ENCODE measurements around the gene UNC93A. TPM values are rescaled to one million over a fixed set of nuclear protein-coding genes. Genes with fewer than 3 reads are reported as not detected.

UNC93A gene
- total and polyA plus RNA-seq, 2 experiments from 2014 or later: 38.8 to 66.6 TPM

GRCh38 chr6:167298127-167298526, 7.0 kb downstream of the UNC93A start:
- no peaks in the 10 kb centered on the region for H4K20me1 ChIP-seq (ENCODE audit: insufficient read depth, poor library complexity, severe bottlenecking)
- no peak overlapping the region for H3K27ac ChIP-seq
- no peaks in the 10 kb centered on the region for H3K36me3 ChIP-seq (replicated peaks; ENCODE audit: insufficient read depth, low read depth)
- H3K4me2 ChIP-seq: no peak overlapping the region
- no peaks in the 10 kb centered on the region for H3K9me3 ChIP-seq (ENCODE audit: low read depth)
- no peak overlapping the region for H3K4me3 ChIP-seq
- no peak for TF ChIP-seq CTCF (IDR thresholded peaks at IDR 0.05; ENCODE audit: poor library complexity)
- TF ChIP-seq EZH2 (IDR thresholded peaks at IDR 0.05; ENCODE audit: borderline replicate concordance): no peak
- TF ChIP-seq EZH2phosphoT487 (IDR thresholded peaks at IDR 0.05; ENCODE audit: low read depth, severe bottlenecking, unreplicated experiment): no peak
- H3K9me2 ChIP-seq (replicated peaks; ENCODE audit: insufficient read depth): no peaks in the 10 kb centered on the region
- H2AFZ ChIP-seq: no peak overlapping the region
- no peaks in the 10 kb centered on the region for H3K79me2 ChIP-seq
- no peaks in the 10 kb centered on the region for H3K27me3 ChIP-seq
- DNase-seq (ENCODE audit: low spot score): no peak
- no peaks in the 10 kb centered on the region for H3K4me1 ChIP-seq (ENCODE audit: insufficient read depth)
- WGBS (ENCODE audit: low lambda C conversion rate, missing lambda C conversion rate): 81% methylated on average over 4 of the region's 4 CpGs

GRCh38 chr6:167299641-167300308, 8.7 kb downstream of the UNC93A start:
- no peak for DNase-seq (ENCODE audit: low spot score)
- H3K9me2 ChIP-seq (replicated peaks; ENCODE audit: insufficient read depth): no peaks in the 10 kb centered on the region
- no peaks in the 10 kb centered on the region for H3K79me2 ChIP-seq
- H3K27ac ChIP-seq: no peak overlapping the region
- no peaks in the 10 kb centered on the region for H3K4me1 ChIP-seq (ENCODE audit: insufficient read depth)
- H2AFZ ChIP-seq: no peak overlapping the region
- TF ChIP-seq CTCF (IDR thresholded peaks at IDR 0.05; ENCODE audit: poor library complexity): no peak
- no peak for TF ChIP-seq EZH2 (IDR thresholded peaks at IDR 0.05; ENCODE audit: borderline replicate concordance)
- no peak for TF ChIP-seq EZH2phosphoT487 (IDR thresholded peaks at IDR 0.05; ENCODE audit: low read depth, severe bottlenecking, unreplicated experiment)
- no peak overlapping the region for H3K4me3 ChIP-seq
- H4K20me1 ChIP-seq (ENCODE audit: insufficient read depth, poor library complexity, severe bottlenecking): no peaks in the 10 kb centered on the region
- no peaks in the 10 kb centered on the region for H3K27me3 ChIP-seq
- no peaks in the 10 kb centered on the region for H3K36me3 ChIP-seq (replicated peaks; ENCODE audit: insufficient read depth, low read depth)
- H3K9me3 ChIP-seq (ENCODE audit: low read depth): no peaks in the 10 kb centered on the region
- WGBS (ENCODE audit: low lambda C conversion rate, missing lambda C conversion rate): 95% methylated on average over 16 of the region's 16 CpGs
- H3K4me2 ChIP-seq: no peak overlapping the region

GRCh38 chr6:167300902-167301777, 10.0 kb downstream of the UNC93A start:
- no peaks in the 10 kb centered on the region for H3K79me2 ChIP-seq
- TF ChIP-seq CTCF (IDR thresholded peaks at IDR 0.05; ENCODE audit: poor library complexity) (no peak), EZH2phosphoT487 (IDR thresholded peaks at IDR 0.05; ENCODE audit: low read depth, severe bottlenecking, unreplicated experiment) (no peak), EZH2 (IDR thresholded peaks at IDR 0.05; ENCODE audit: borderline replicate concordance) (no peak)
- no peaks in the 10 kb centered on the region for H3K9me2 ChIP-seq (replicated peaks; ENCODE audit: insufficient read depth)
- no peaks in the 10 kb centered on the region for H3K27me3 ChIP-seq
- no peak for DNase-seq (ENCODE audit: low spot score)
- no peak overlapping the region for H2AFZ ChIP-seq
- no peak overlapping the region for H3K4me2 ChIP-seq
- no peak overlapping the region for H3K4me3 ChIP-seq
- no peaks in the 10 kb centered on the region for H3K36me3 ChIP-seq (replicated peaks; ENCODE audit: insufficient read depth, low read depth)
- no peaks in the 10 kb centered on the region for H3K4me1 ChIP-seq (ENCODE audit: insufficient read depth)
- H3K27ac ChIP-seq: no peak overlapping the region
- WGBS (ENCODE audit: low lambda C conversion rate, missing lambda C conversion rate): 92% methylated on average over 9 of the region's 9 CpGs
- H3K9me3 ChIP-seq (ENCODE audit: low read depth): no peaks in the 10 kb centered on the region
- no peaks in the 10 kb centered on the region for H4K20me1 ChIP-seq (ENCODE audit: insufficient read depth, poor library complexity, severe bottlenecking)

Measured in hepatocyte (in vitro differentiated cells).